ENCODE results near the gene FOXA1. TPM values are rescaled to one million over a fixed set of nuclear protein-coding genes. Genes with fewer than 3 reads are reported as not detected.

The FOXA1 gene
- total and polyA plus RNA-seq, 2 of the 8 experiments (the other 6 are each of a cell fraction or from before 2014, with no cell fraction given): 0.08 to 0.20 TPM

DNA sequence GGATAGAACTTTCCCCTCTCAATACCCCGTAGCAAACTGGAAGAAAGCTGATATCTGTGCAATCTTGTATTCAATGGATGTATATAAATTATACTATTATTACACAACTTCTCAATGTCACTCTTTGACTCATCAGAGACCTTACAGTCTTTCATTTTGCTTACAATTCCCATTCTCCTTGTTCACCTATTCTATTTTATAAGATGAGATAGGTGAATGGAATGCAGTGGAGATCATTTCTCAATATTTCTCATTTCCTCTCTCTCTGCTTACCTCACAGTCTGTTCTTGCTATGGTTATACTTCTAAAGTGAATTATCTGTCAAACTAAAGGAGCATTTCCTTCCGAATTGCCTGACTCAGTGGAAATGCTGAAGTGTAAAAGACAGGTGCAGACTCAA, 14.9 kb downstream of the FOXA1 start:
- no peak overlapping the region for H4K5ac ChIP-seq (ENCODE audit: insufficient read length, low read depth, low read length)
- no peak overlapping the region for H3K14ac ChIP-seq (ENCODE audit: insufficient read length)
- H3K79me1 ChIP-seq (ENCODE audit: low read depth, low read length): no peaks in the 10 kb centered on the region
- no peak overlapping the region for H2AK5ac ChIP-seq (ENCODE audit: low read depth, low read length)
- H3K4me2 ChIP-seq (ENCODE audit: insufficient read depth in 1 of 2, low read depth in 2 of 2, low read length in 2 of 2): no peak overlapping the region
- POLR2A ChIA-PET (ENCODE audit: partially characterized antibody): no interaction called here
- H2BK15ac ChIP-seq (ENCODE audit: low read length): no peak overlapping the region
- TF ChIP-seq HDAC2 (IDR thresholded peaks at IDR 0.05; ENCODE audit: borderline replicate concordance in 1 of 2, low read depth in 2 of 2, low read length in 2 of 2): no peak
- TF ChIP-seq CEBPB (IDR thresholded peaks at IDR 0.05; ENCODE audit: low read depth, low read length): no peak
- no peak for TF ChIP-seq EGR1 (IDR thresholded peaks at IDR 0.05; ENCODE audit: borderline replicate concordance, low read depth, low read length)
- H3K4me1 ChIP-seq (replicated peaks in 1 of 4; ENCODE audit: control insufficient read depth in 3 of 4, insufficient read depth in 4 of 4, low read length in 3 of 4): peaks cover 0 to 16% (median 6%) of the 10 kb centered on the region in 4 experiments; a peak in 4 of 7 replicates
- no peak overlapping the region for H3K27ac ChIP-seq (ENCODE audit: low read depth, low read length)
- H3K36me3 ChIP-seq (ENCODE audit: control insufficient read depth in 2 of 4, insufficient read depth in 4 of 4, low read length in 3 of 4): no peaks in the 10 kb centered on the region; a peak in 1 of 8 replicates
- DNase-seq (ENCODE audit: low read depth in 1 of 2, low spot score in 2 of 2): no peak
- H3K56ac ChIP-seq (replicated peaks; ENCODE audit: insufficient read length, low read depth, low read length): no peak overlapping the region
- no peak overlapping the region for H3K23ac ChIP-seq (ENCODE audit: insufficient read length)
- H3K27me3 ChIP-seq (replicated peaks in 1 of 4; ENCODE audit: control insufficient read depth in 3 of 4, extremely low read depth in 1 of 4, insufficient read depth in 3 of 4, low read length in 3 of 4): peaks cover 28 to 62% (median 52%) of the 10 kb centered on the region in 4 experiments
- H4K8ac ChIP-seq (ENCODE audit: extremely low read depth, insufficient read depth, low read length): no peak overlapping the region
- no peak overlapping the region for H2BK12ac ChIP-seq (ENCODE audit: low read depth, low read length)
- no peak overlapping the region for H2AFZ ChIP-seq (ENCODE audit: low read length)
- no peak for FAIRE-seq
- WGBS, 2 experiments (ENCODE audit: extremely low coverage in 1 of 2, insufficient coverage in 1 of 2, insufficient read length in 1 of 2, insufficient replicate concordance in 2 of 2, low coverage in 1 of 2, low lambda C conversion rate in 2 of 2, missing lambda C conversion rate in 1 of 2): 89% methylated on average over 2 of the region's 2 CpGs; no CpG with 5 or more reads in 1 of the 2 experiments
- no peak overlapping the region for H2BK5ac ChIP-seq (ENCODE audit: low read depth, low read length)
- H4K91ac ChIP-seq (replicated peaks; ENCODE audit: insufficient read length, low read length): no peak overlapping the region
- H3K79me2 ChIP-seq (ENCODE audit: control insufficient read depth in 1 of 2, insufficient read depth in 2 of 2, low read length in 2 of 2): no peaks in the 10 kb centered on the region
- H3K18ac ChIP-seq (ENCODE audit: extremely low read depth, low read length): no peak overlapping the region
- H2BK120ac ChIP-seq (replicated peaks; ENCODE audit: low read depth, low read length): no peak overlapping the region
- no peak overlapping the region for H3K9ac ChIP-seq (replicated peaks in 1 of 4; ENCODE audit: extremely low read depth in 1 of 4, low read depth in 3 of 4, low read length in 3 of 4)
- H3K9me3 ChIP-seq (ENCODE audit: insufficient read depth in 2 of 2, low read depth in 1 of 2, low read length in 1 of 2): no peaks in the 10 kb centered on the region
- peaks cover 1 to 8% of the 10 kb centered on the region in 2 experiments for H4K20me1 ChIP-seq (replicated peaks in 1 of 2; ENCODE audit: control insufficient read depth in 1 of 2, insufficient read depth in 2 of 2, low read length in 2 of 2)
- no peak overlapping the region for H2BK20ac ChIP-seq (ENCODE audit: low read length)
- H3K4ac ChIP-seq (replicated peaks; ENCODE audit: insufficient read length, low read depth, low read length): no peak overlapping the region
- H3K4me3 ChIP-seq (ENCODE audit: extremely low read depth in 1 of 4, insufficient read depth in 2 of 4, low read depth in 3 of 4, low read length in 4 of 4): no peak overlapping the region
- CTCF ChIA-PET (ENCODE audit: partially characterized antibody): interaction anchor here (1.3 kb wide), 1 partner anchor 11 kb away, joined by 4 read pairs; no protein-coding TSS in a partner anchor
- peaks cover 3% of the 10 kb centered on the region; the same call in 1 of the 2 replicates for H3K23me2 ChIP-seq (ENCODE audit: low read depth, low read length)
